Body of pancreas (tissue), 4 donors: ENCODE data around the gene TBCK. TPM values are rescaled to one million over a fixed set of nuclear protein-coding genes. Genes with fewer than 3 reads are reported as not detected.
A peak's percentile ranks its signal among the peaks of the same experiment; 100 is the strongest.

ENCODE experiments used
- ATAC-seq: fragments of 150-250 bp; one replicate; pipeline ENCODE4 v1.9.1; 2016
- DNase-seq, 4 donors: peaks; one replicate each; pipeline ENCODE4 v3.0.0-alpha.2; 2019
- H3K27ac ChIP-seq, 4 donors: fragments of 200-600 bp; sonication (generic); 1 replicate in 3 of 4; 2 replicates in 1 of 4; pipeline versions ENCODE4 v1.5.1 to v1.6.1; 2016 to 2019; ENCODE audit warnings: mild to moderate bottlenecking in 1 of 4, mixed read lengths in 1 of 4, moderate library complexity in 1 of 4
- H3K27me3 ChIP-seq, 2 donors: fragments of 200-600 bp; sonication (generic); one replicate each; pipeline ENCODE4 v1.6.0; 2016; ENCODE audit warnings: mild to moderate bottlenecking in 1 of 2
- H3K36me3 ChIP-seq, 2 donors: fragments of 200-600 bp; sonication (generic); replicated peaks in 1 of 2; 2 replicates each; pipeline ENCODE4 v1.5.1; 2016; ENCODE audit warnings: low read depth in 2 of 2; ENCODE audit not compliant: insufficient read depth in 1 of 2
- H3K4me1 ChIP-seq: fragments of 200-600 bp; sonication (generic); one replicate; pipeline ENCODE4 v1.6.0; 2016
- H3K4me3 ChIP-seq, 2 donors: fragments of 200-600 bp; sonication (generic); 1 replicate in 1 of 2; 2 replicates in 1 of 2; pipeline ENCODE4 v1.5.1; 2016 to 2019
- H3K9me3 ChIP-seq, 3 donors: fragments of 200-600 bp; sonication (generic); 1 replicate in 2 of 3; 2 replicates in 1 of 3; pipeline ENCODE4 v1.5.1; 2016
- POLR2A ChIP-seq, 3 donors: fragments of 450-650 bp; IDR thresholded peaks; one replicate each; pipeline ENCODE4 v1.6.1; 2016; ENCODE audit warnings: antibody characterized with exemption in 3 of 3, mild to moderate bottlenecking in 2 of 3
- WGBS, 2 donors: methylation state at CpG; one replicate each; pipeline ENCODE4 v1.1.5; 2017; 5-methylcytosine and 5-hydroxymethylcytosine counted together
- intact Hi-C: fragments of 100-400 bp; cut with DNase I; formaldehyde crosslinking; loops from one replicate; pipeline ENCODE4 v1.15.1; 2023
- total RNA-seq, 2 donors: library from RNA; depleted of rRNA; stranded (reverse); fragments of >200 nt; gene quantifications; one replicate each; pipeline ENCODE4 v1.1.0, GENCODE V29; 2016
- TF ChIP-seq, protein P1 (sequence below), 7 experiments: fragments of 450-650 bp in 4 of 7; fragments of 200-600 bp in 3 of 7; sonication (generic) in 3 of 7; IDR thresholded peaks; one replicate each; pipeline ENCODE4 v1.5.1; 2016 to 2019; ENCODE audit warnings: antibody characterized with exemption in 7 of 7

The TBCK gene
- total RNA-seq, 2 donors from 2014 or later, result 24.7 to 28.5 TPM

- H3K9me3 ChIP-seq, result no peaks in the 10 kb centered on the region
- H3K27me3 ChIP-seq, result no peaks in the 10 kb centered on the region
- H3K36me3 ChIP-seq, result peaks cover 4 to 17% of the 10 kb centered on the region in 2 donors
- H3K4me1 ChIP-seq, result no peaks in the 10 kb centered on the region
- DNase-seq, result no peak
- no peak for ATAC-seq
- intact Hi-C loops, result no loop called here
- H3K4me3 ChIP-seq, result no peak overlapping the region
- no peak overlapping the region for H3K27ac ChIP-seq
- no peak for TF ChIP-seq POLR2A (IDR thresholded peaks at IDR 0.05)
- TF ChIP-seq, protein P1, sequence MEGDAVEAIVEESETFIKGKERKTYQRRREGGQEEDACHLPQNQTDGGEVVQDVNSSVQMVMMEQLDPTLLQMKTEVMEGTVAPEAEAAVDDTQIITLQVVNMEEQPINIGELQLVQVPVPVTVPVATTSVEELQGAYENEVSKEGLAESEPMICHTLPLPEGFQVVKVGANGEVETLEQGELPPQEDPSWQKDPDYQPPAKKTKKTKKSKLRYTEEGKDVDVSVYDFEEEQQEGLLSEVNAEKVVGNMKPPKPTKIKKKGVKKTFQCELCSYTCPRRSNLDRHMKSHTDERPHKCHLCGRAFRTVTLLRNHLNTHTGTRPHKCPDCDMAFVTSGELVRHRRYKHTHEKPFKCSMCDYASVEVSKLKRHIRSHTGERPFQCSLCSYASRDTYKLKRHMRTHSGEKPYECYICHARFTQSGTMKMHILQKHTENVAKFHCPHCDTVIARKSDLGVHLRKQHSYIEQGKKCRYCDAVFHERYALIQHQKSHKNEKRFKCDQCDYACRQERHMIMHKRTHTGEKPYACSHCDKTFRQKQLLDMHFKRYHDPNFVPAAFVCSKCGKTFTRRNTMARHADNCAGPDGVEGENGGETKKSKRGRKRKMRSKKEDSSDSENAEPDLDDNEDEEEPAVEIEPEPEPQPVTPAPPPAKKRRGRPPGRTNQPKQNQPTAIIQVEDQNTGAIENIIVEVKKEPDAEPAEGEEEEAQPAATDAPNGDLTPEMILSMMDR (IDR thresholded peaks at IDR 0.05), result no peak
Measured at GRCh38 chr4:106337916-106338315, 21.9 kb upstream of the TBCK start.

- 96% methylated on average over 3 of the region's 3 CpGs for WGBS, 2 donors
- intact Hi-C loops, result no loop called here
- H3K9me3 ChIP-seq, result no peaks in the 10 kb centered on the region
- H3K27ac ChIP-seq, result no peak overlapping the region
- ATAC-seq (no peak), DNase-seq (no peak)
- H3K4me1 ChIP-seq, result no peaks in the 10 kb centered on the region
- H3K36me3 ChIP-seq, result peaks cover 4 to 25% of the 10 kb centered on the region in 2 donors
- H3K4me3 ChIP-seq, result no peak overlapping the region
- H3K27me3 ChIP-seq, result no peaks in the 10 kb centered on the region
- TF ChIP-seq, protein P1 (IDR thresholded peaks at IDR 0.05), result no peak
- TF ChIP-seq POLR2A (IDR thresholded peaks at IDR 0.05), result no peak
Measured at GRCh38 chr4:106336618-106337017, 20.6 kb upstream of the TBCK start.

DNA sequence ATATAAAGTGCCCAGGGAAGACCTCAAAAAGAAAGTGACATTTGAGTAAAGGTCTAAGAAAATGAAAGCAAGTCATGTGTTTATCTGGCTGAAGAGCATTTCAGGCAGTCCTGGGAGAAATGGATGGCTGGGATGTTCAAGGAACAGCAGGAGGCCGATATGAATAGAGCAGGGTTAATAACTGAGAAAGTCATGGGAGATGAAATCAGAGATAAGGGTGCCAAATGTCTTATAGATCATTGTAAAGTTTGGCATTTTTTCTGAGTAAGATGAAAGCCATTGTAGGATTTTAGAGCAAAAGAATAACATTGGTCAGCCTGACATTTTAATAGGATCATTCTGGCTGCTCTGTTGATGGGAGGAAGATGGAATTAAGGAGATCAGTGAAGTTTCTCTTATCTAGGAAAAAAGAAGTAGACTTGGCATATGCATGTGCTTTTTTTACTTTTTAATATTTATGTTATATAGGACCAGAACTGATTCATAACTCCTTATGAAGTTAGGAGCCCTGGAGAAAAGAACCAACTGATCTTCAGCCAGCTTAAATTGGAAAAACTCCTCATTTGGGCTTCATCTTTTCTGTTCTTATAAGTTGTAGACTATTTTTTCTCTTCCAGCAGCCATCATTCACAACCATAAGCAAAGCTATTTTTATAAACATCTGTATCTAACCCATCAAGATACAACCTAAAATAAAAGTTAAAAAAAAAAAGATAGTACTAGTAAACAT lies 18.9 kb upstream of the TBCK start:
- H3K9me3 ChIP-seq, result no peaks in the 10 kb centered on the region
- no peak overlapping the region for H3K4me3 ChIP-seq
- no peak overlapping the region for H3K27ac ChIP-seq
- no peak for DNase-seq
- intact Hi-C loops, result no loop called here
- no peak for ATAC-seq
- WGBS, 2 donors, result 78 to 86% methylated on average over 1 of the region's 1 CpG
- no peaks in the 10 kb centered on the region for H3K4me1 ChIP-seq
- TF ChIP-seq POLR2A (IDR thresholded peaks at IDR 0.05), result no peak
- TF ChIP-seq, protein P1 (IDR thresholded peaks at IDR 0.05), result no peak
- no peaks in the 10 kb centered on the region for H3K27me3 ChIP-seq
- H3K36me3 ChIP-seq, result peaks cover 4 to 29% of the 10 kb centered on the region in 2 donors

DNA sequence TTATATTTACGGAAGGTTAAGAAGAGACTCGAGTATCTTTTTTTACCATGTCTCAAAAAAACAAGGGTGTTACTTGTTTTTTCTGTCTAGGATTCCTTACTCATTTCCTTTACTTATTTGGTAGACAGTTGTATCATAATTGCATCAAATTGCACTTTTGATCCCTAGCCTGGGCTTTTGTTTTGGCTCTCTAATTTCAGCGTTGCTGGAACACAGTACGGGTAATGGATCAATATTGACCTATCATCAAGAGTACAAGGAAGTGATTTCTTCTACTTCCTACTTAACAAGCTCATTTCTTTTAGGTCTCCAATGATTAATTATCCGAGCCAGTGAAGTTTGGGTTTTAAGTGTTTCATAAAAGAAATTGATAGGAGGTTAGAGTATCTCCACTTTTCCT lies 17.2 kb upstream of the TBCK start:
- TF ChIP-seq POLR2A (IDR thresholded peaks at IDR 0.05), result no peak
- TF ChIP-seq, protein P1 (IDR thresholded peaks at IDR 0.05), result no peak
- WGBS, 2 donors, result 61 to 66% methylated on average over 5 of the region's 5 CpGs
- Histone ChIP-seq H3K27me3 (no peaks in the 10 kb centered on the region), H3K4me3 (no peak overlapping the region), H3K36me3 (peaks cover 4 to 31% of the 10 kb centered on the region in 2 donors), H3K9me3 (no peaks in the 10 kb centered on the region), H3K4me1 (no peaks in the 10 kb centered on the region), H3K27ac (peak overlapping the region in 1 of 4 donors; percentile 34)
- ATAC-seq (no peak), DNase-seq (no peak)
- intact Hi-C loops, result no loop called here

GRCh38 chr4:106329041-106329618 lies 13.1 kb upstream of the TBCK start:
- Histone ChIP-seq H3K36me3 (peaks cover 0 to 25% of the 10 kb centered on the region in 2 donors), H3K27me3 (no peaks in the 10 kb centered on the region), H3K4me1 (peaks cover 5% of the 10 kb centered on the region), H3K9me3 (no peaks in the 10 kb centered on the region), H3K27ac (no peak overlapping the region), H3K4me3 (no peak overlapping the region)
- WGBS, 2 donors, result 17 to 20% methylated on average over 1 of the region's 1 CpG
- intact Hi-C loops, result no loop called here
- DNase-seq, result no peak
- TF ChIP-seq, protein P1 (IDR thresholded peaks at IDR 0.05), result peak in 6 of 7 experiments; percentile 21 to 51 (median 30)
- no peak for TF ChIP-seq POLR2A (IDR thresholded peaks at IDR 0.05)
- ATAC-seq, result peak; percentile 70
